B cell (primary cell): ENCODE data around the gene CMYA5. TPM values are rescaled to one million over a fixed set of nuclear protein-coding genes. Genes with fewer than 3 reads are reported as not detected.
"Not testable (repeated sequence)": the region's sequence is repeated elsewhere in the genome, so short reads cannot be mapped to it uniquely, and the experiment has no call there.

Experiments used
- ATAC-seq: fragments of 200-7000 bp; cut with Tn5 transposase; one replicate; pipeline ENCODE4 v1.10.0; 2021; ENCODE audit warnings: low read depth, mild to moderate bottlenecking, moderate number of reproducible peaks, moderate library complexity
- CTCF ChIA-PET: fragments of 350-600 bp; sonication (Branson Sonifier 250); formaldehyde crosslinking; loops from one replicate; lab custom pipeline; 2021; ENCODE audit warnings: antibody characterized with exemption, inconsistent platforms; lab: Charles Lee
- POLR2A ChIA-PET: fragments of 350-600 bp; sonication (Branson Sonifier 250); formaldehyde crosslinking; loops from one replicate; lab custom pipeline; 2021; ENCODE audit warnings: antibody characterized with exemption; lab: Charles Lee
- DNase-seq: peaks from one replicate; pipeline ENCODE4 v3.0.0; 2013
- H2AFZ ChIP-seq: 2 replicates; pipeline ENCODE4 v1.6.1; 2012; ENCODE audit warnings: mild to moderate bottlenecking, low read depth, low read length; ENCODE audit not compliant: insufficient read depth, poor library complexity, severe bottlenecking
- H3K27ac ChIP-seq, 2 donors: 1 replicate in 1 of 2; 2 replicates in 1 of 2; pipeline ENCODE4 v1.5.1; 2012 to 2013; ENCODE audit warnings: low read length in 2 of 2, mild to moderate bottlenecking in 2 of 2, moderate library complexity in 1 of 2
- H3K27me3 ChIP-seq, 4 experiments: fragments of 200-600 bp in 1 of 4; sonication (generic) in 1 of 4; replicated peaks in 1 of 4; 1 replicate in 2 of 4; 2 replicates in 2 of 4; pipeline versions ENCODE4 v1.6.1 to v1.7.0; 2013 to 2016; ENCODE audit warnings: low read length in 3 of 4, mild to moderate bottlenecking in 2 of 4, mixed read lengths in 1 of 4, moderate library complexity in 1 of 4; ENCODE audit not compliant: insufficient read depth in 4 of 4, control insufficient read depth in 3 of 4; ENCODE audit errors: control extremely low read depth in 1 of 4
- H3K36me3 ChIP-seq, 2 experiments: replicated peaks in 1 of 2; 1 replicate in 1 of 2; 2 replicates in 1 of 2; pipeline versions ENCODE4 v1.6.1 to v1.7.1; 2013; ENCODE audit warnings: low read length in 1 of 2; ENCODE audit not compliant: insufficient read depth in 2 of 2, control insufficient read depth in 1 of 2; ENCODE audit errors: control extremely low read depth in 1 of 2, extremely low read depth in 1 of 2
- H3K4me1 ChIP-seq, 2 donors: fragments of 200-600 bp in 1 of 2; sonication (generic) in 1 of 2; 1 replicate in 1 of 2; 2 replicates in 1 of 2; pipeline versions ENCODE4 v1.5.1 to v1.6.1; 2013 to 2017; ENCODE audit warnings: low read length in 2 of 2; ENCODE audit not compliant: control insufficient read depth in 2 of 2, insufficient read depth in 2 of 2
- H3K4me2 ChIP-seq: replicated peaks from 2 replicates; pipeline ENCODE3; 2012; ENCODE audit warnings: mild to moderate bottlenecking, low read depth, low read length; ENCODE audit not compliant: poor library complexity, severe bottlenecking
- H3K4me3 ChIP-seq, 5 experiments: fragments of 200-600 bp in 1 of 5; sonication (generic) in 1 of 5; 1 replicate in 3 of 5; 2 replicates in 2 of 5; pipeline versions ENCODE4 v1.5.1 to v1.7.0; 2011 to 2016; ENCODE audit warnings: low read length in 4 of 5, mild to moderate bottlenecking in 4 of 5, low read depth in 2 of 5, control low read depth in 1 of 5, moderate library complexity in 1 of 5; ENCODE audit not compliant: insufficient read depth in 1 of 5; ENCODE audit errors: control extremely low read depth in 1 of 5, extremely low read depth in 1 of 5
- H3K79me2 ChIP-seq: fragments of 200-600 bp; sonication (generic); one replicate; pipeline ENCODE4 v1.6.0; 2016; ENCODE audit warnings: low read length; ENCODE audit not compliant: control insufficient read depth, insufficient read depth
- H3K9ac ChIP-seq: fragments of 200-600 bp; sonication (generic); 2 replicates; pipeline ENCODE4 v1.6.1; 2017; ENCODE audit warnings: mild to moderate bottlenecking, low read length, moderate library complexity
- H3K9me3 ChIP-seq, 3 donors: one replicate each; pipeline versions ENCODE4 v1.6.1 to v1.7.1; 2013; ENCODE audit warnings: low read length in 2 of 3; ENCODE audit not compliant: control insufficient read depth in 2 of 3, insufficient read depth in 1 of 3; ENCODE audit errors: control extremely low read depth in 1 of 3
- H4K20me1 ChIP-seq: 2 replicates; pipeline ENCODE4 v1.6.0; 2012; ENCODE audit warnings: mild to moderate bottlenecking, low read length; ENCODE audit not compliant: insufficient read depth, control insufficient read depth, poor library complexity, severe bottlenecking
- H3K27ac Mint-ChIP-seq: one replicate; pipeline ENCODE4 v1.8.0; 2021; ENCODE audit warnings: mixed read lengths
- H3K27me3 Mint-ChIP-seq: one replicate; pipeline ENCODE4 v1.8.0; 2021; ENCODE audit warnings: mixed read lengths
- H3K4me1 Mint-ChIP-seq: one replicate; pipeline ENCODE4 v1.8.0; 2021; ENCODE audit warnings: mixed read lengths
- H3K4me3 Mint-ChIP-seq: one replicate; pipeline ENCODE4 v1.8.0; 2021; ENCODE audit warnings: mixed read lengths
- H3K9me3 Mint-ChIP-seq: one replicate; pipeline ENCODE4 v1.8.0; 2022; ENCODE audit warnings: mixed read lengths; ENCODE audit not compliant: insufficient read depth
- EZH2 ChIP-seq: IDR thresholded peaks from 2 replicates; pipeline ENCODE4 v1.6.1; 2012; ENCODE audit warnings: borderline replicate concordance, low read depth, mild to moderate bottlenecking, moderate library complexity, low read length; ENCODE audit not compliant: insufficient read depth, poor library complexity, severe bottlenecking
- WGBS: methylation state at CpG from one replicate; pipeline ENCODE4 v1.1.5; 2013; ENCODE audit warnings: missing lambda C conversion rate; ENCODE audit not compliant: insufficient coverage; 5-methylcytosine and 5-hydroxymethylcytosine counted together
- intact Hi-C: fragments of 100-400 bp; cut with micrococcal nuclease; formaldehyde crosslinking; loops from one replicate; pipeline ENCODE4 v1.10.0; 2022
- polyA plus RNA-seq: library from polyadenylated mRNA; depleted of rRNA; stranded (reverse); fragments of >200 nt; gene quantifications from 2 replicates; pipeline ENCODE4 v1.2.3, GENCODE V29; 2012
- total RNA-seq, 2 donors: library from RNA; stranded (reverse); fragments of 120-200 nt in 1 of 2; gene quantifications; 1 replicate in 1 of 2; 2 replicates in 1 of 2; pipeline versions ENCODE4 v1.2.3 to v1.2.4, GENCODE V29; 2013 to 2022
- TF ChIP-seq, protein P1 (sequence below): fragments of 200-600 bp; IDR thresholded peaks from one replicate; pipeline ENCODE4 v1.8.0; 2022; ENCODE audit warnings: antibody characterized with exemption, mild to moderate bottlenecking

Gene CMYA5
- total and polyA plus RNA-seq, 2 donors (not counting 1 experiment from before 2014, with no cell fraction given), result 0.01 to 0.25 TPM

DNA sequence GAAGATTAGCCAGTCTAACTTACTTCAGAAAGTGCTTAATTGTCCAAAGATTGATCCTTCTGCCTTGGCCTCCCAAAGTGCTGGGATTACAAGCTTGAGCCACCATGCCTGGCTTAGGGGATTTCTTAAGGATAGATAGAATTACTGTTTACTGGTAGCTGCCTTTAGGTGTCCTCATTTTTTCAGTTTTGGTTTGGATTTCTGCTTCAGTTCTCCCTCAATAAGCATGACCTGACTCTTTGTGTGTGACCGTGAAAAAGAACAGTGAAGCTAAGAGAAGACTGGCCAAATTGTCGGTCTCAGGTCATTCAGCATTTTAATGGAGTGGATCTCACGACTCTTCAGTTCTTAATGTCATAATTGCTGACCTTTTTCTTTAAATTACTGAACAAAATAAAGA lies 22.9 kb upstream of the CMYA5 start:
- H3K79me2 ChIP-seq, result no peaks in the 10 kb centered on the region
- H3K4me1 Mint-ChIP-seq, result no peaks in the 10 kb centered on the region
- H3K9me3 ChIP-seq, result no peaks in the 10 kb centered on the region
- WGBS, result no CpG with 5 or more reads among the region's 3 CpGs
- H3K9ac ChIP-seq, result no peak overlapping the region
- no peaks in the 10 kb centered on the region for H4K20me1 ChIP-seq
- no peak overlapping the region for H2AFZ ChIP-seq
- peaks cover 0 to 29% of the 10 kb centered on the region in 2 experiments for H3K36me3 ChIP-seq
- H3K27me3 ChIP-seq, result no peaks in the 10 kb centered on the region
- no peaks in the 10 kb centered on the region for H3K4me1 ChIP-seq
- intact Hi-C loops, result no loop called here
- TF ChIP-seq EZH2, result no peak
- TF ChIP-seq, protein P1, sequence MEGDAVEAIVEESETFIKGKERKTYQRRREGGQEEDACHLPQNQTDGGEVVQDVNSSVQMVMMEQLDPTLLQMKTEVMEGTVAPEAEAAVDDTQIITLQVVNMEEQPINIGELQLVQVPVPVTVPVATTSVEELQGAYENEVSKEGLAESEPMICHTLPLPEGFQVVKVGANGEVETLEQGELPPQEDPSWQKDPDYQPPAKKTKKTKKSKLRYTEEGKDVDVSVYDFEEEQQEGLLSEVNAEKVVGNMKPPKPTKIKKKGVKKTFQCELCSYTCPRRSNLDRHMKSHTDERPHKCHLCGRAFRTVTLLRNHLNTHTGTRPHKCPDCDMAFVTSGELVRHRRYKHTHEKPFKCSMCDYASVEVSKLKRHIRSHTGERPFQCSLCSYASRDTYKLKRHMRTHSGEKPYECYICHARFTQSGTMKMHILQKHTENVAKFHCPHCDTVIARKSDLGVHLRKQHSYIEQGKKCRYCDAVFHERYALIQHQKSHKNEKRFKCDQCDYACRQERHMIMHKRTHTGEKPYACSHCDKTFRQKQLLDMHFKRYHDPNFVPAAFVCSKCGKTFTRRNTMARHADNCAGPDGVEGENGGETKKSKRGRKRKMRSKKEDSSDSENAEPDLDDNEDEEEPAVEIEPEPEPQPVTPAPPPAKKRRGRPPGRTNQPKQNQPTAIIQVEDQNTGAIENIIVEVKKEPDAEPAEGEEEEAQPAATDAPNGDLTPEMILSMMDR, result no peak
- no peak overlapping the region for H3K27ac ChIP-seq
- H3K27ac Mint-ChIP-seq, result no peak overlapping the region
- ChIA-PET POLR2A (no interaction called here), CTCF (no interaction called here)
- no peak overlapping the region for H3K4me3 ChIP-seq
- no peak overlapping the region for H3K4me2 ChIP-seq
- no peak for ATAC-seq
- no peak overlapping the region for H3K4me3 Mint-ChIP-seq
- no peak for DNase-seq
- H3K27me3 Mint-ChIP-seq, result no peaks in the 10 kb centered on the region
- peaks cover 5% of the 10 kb centered on the region for H3K9me3 Mint-ChIP-seq

DNA sequence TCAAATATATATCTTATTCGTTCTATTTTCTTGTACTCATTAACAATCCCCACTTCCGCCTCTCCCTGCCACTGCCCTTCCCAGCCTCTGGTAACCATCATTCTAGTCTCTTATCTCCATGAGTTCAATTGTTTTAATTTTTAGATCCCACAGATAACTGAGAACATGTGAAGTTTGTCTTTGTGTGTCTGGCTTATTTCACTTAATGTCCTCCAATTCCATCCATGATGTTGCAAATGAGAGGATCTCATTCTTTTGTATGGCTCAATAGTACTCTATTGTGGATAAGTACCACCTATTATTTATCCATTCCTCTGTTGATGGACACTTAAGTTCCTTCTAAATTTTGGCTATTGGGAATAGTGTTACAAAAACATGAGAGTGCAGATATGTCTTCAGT lies 17.2 kb upstream of the CMYA5 start:
- peaks cover 0 to 53% of the 10 kb centered on the region in 2 experiments for H3K36me3 ChIP-seq
- POLR2A ChIA-PET, result no interaction called here
- no peak overlapping the region for H3K27ac Mint-ChIP-seq

DNA sequence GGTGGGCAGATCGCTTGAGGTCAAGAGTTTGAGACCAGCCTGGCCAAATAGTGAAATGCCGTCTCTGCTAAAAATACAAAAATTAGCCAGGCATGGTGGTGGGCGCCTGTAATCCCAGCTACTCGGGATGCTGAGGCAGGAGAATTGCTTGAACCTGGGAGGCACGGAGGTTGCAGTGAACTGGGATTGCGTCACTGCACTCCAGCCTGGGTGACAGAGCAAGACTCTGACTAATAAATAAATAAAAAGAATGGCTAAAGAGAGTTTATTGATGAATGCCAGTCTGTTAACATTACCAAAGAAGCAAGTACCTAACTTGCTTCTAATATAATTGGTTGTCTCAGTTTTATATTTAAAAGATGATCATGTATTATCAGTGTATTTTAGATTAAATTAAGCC lies 13.3 kb upstream of the CMYA5 start:
- POLR2A ChIA-PET, H3K9ac ChIP-seq, H3K9me3 Mint-ChIP-seq, H3K27ac ChIP-seq, H3K27ac Mint-ChIP-seq, H3K9me3 ChIP-seq, ATAC-seq, H3K79me2 ChIP-seq, H3K4me3 Mint-ChIP-seq, H3K4me2 ChIP-seq, H3K4me1 Mint-ChIP-seq, H3K27me3 ChIP-seq, H3K4me3 ChIP-seq, intact Hi-C loops, H2AFZ ChIP-seq, H3K4me1 ChIP-seq, H3K27me3 Mint-ChIP-seq, DNase-seq, CTCF ChIA-PET: not testable (repeated sequence)
- peaks cover 14% of the 10 kb centered on the region for H4K20me1 ChIP-seq
- WGBS, result 97% methylated on average over 6 of the region's 6 CpGs
- H3K36me3 ChIP-seq, result peaks cover 2 to 40% of the 10 kb centered on the region in 2 experiments

More for the DNA sequence above, 17.2 kb upstream of the CMYA5 start:
- H3K9me3 Mint-ChIP-seq, result no peaks in the 10 kb centered on the region
- H3K79me2 ChIP-seq, result no peaks in the 10 kb centered on the region
- no peak for ATAC-seq
- H3K9ac ChIP-seq, result no peak overlapping the region
- no peaks in the 10 kb centered on the region for H3K4me1 ChIP-seq
- H3K4me3 ChIP-seq, result no peak overlapping the region
- intact Hi-C loops, result no loop called here
- no peaks in the 10 kb centered on the region for H3K4me1 Mint-ChIP-seq
- TF ChIP-seq, protein P1, result no peak
- no peak for TF ChIP-seq EZH2
- H3K4me2 ChIP-seq, result no peak overlapping the region
- H3K4me3 Mint-ChIP-seq, result no peak overlapping the region
- CTCF ChIA-PET, result no interaction called here
- no CpG with 5 or more reads among the region's 2 CpGs for WGBS
- H3K27me3 Mint-ChIP-seq, result no peaks in the 10 kb centered on the region
- H3K27ac ChIP-seq, result no peak overlapping the region
- H3K9me3 ChIP-seq, result no peaks in the 10 kb centered on the region
- peaks cover 14% of the 10 kb centered on the region for H4K20me1 ChIP-seq
- H3K27me3 ChIP-seq, result no peaks in the 10 kb centered on the region
- DNase-seq, result no peak
- H2AFZ ChIP-seq, result no peak overlapping the region
